Kidney epithelial cell (primary cell): Measurements from ENCODE around the gene SH2D1B. TPM values are rescaled to one million over a fixed set of nuclear protein-coding genes. Genes with fewer than 3 reads are reported as not detected.

ENCODE experiments used
- DNase-seq: peaks from one replicate; pipeline ENCODE4 v3.0.0-alpha.2; 2010; ENCODE audit warnings: low read depth
- H3K27me3 ChIP-seq: 2 replicates; pipeline ENCODE4 v1.6.0; 2011; ENCODE audit warnings: low read length; ENCODE audit not compliant: control insufficient read depth, insufficient read depth
- H3K36me3 ChIP-seq: 2 replicates; pipeline ENCODE4 v1.5.1; 2011; ENCODE audit warnings: low read length; ENCODE audit not compliant: control insufficient read depth, insufficient read depth
- H3K4me3 ChIP-seq: 2 replicates; pipeline ENCODE4 v1.5.1; 2011; ENCODE audit warnings: low read depth, mild to moderate bottlenecking, control low read depth, low read length
- total RNA-seq: library from RNA; depleted of rRNA; stranded (reverse); fragments of >200 nt; gene quantifications from 2 replicates; pipeline ENCODE4 v1.2.3, GENCODE V29; 2015
- TF ChIP-seq, protein P1 (sequence below): IDR thresholded peaks from 2 replicates; pipeline ENCODE4 v1.5.1; 2011; ENCODE audit warnings: mild to moderate bottlenecking, moderate library complexity, low read length, control low read depth, inconsistent platforms; ENCODE audit not compliant: insufficient read depth, poor library complexity, severe bottlenecking

The SH2D1B gene
- total RNA-seq, 1 donor from 2014 or later = not detected

DNA sequence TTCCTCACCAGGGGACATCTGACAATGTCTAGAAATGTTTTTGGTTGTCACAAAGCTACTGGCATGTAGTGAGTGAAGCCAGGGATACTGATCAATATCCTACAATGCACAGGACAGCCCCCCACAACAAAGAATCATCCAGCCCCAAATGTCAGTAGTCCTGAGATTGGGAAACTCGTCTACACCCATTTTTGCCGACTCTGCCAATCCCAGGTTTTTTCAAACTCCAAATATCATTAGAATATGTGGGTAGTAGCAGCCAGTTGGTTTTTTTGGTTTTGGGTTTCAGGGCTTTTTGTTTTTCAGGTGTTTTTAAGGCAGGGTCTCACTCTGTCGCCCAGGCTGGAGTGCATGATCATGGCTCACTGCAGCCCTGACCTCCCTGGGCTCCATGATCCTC is 41.2 kb downstream of the SH2D1B start:
- no peak overlapping the region for H3K4me3 ChIP-seq

DNA sequence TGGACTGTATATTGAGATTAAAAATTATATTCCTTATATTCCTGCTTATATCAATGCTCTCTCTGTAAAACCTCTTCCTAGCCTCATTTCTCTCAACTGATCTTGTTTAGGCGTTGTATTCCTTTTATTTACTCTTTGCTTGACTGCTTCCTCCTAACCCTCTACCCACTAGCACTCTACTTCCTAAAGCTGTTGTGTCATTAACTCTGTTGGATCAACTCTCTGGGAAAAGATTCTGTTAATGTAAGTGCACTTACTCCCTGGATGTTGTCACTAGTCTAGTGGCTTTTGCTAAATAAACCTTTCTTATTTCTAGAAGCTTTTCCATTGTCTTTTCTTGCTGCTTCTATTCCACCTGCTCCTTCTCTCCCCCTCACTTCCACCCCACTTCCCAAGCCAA is 41.8 kb downstream of the SH2D1B start:
- Histone ChIP-seq H3K4me3 (no peak overlapping the region), H3K36me3 (no peaks in the 10 kb centered on the region), H3K27me3 (no peaks in the 10 kb centered on the region)
- TF ChIP-seq, protein P1, sequence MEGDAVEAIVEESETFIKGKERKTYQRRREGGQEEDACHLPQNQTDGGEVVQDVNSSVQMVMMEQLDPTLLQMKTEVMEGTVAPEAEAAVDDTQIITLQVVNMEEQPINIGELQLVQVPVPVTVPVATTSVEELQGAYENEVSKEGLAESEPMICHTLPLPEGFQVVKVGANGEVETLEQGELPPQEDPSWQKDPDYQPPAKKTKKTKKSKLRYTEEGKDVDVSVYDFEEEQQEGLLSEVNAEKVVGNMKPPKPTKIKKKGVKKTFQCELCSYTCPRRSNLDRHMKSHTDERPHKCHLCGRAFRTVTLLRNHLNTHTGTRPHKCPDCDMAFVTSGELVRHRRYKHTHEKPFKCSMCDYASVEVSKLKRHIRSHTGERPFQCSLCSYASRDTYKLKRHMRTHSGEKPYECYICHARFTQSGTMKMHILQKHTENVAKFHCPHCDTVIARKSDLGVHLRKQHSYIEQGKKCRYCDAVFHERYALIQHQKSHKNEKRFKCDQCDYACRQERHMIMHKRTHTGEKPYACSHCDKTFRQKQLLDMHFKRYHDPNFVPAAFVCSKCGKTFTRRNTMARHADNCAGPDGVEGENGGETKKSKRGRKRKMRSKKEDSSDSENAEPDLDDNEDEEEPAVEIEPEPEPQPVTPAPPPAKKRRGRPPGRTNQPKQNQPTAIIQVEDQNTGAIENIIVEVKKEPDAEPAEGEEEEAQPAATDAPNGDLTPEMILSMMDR = no peak
- no peak for DNase-seq

More for the DNA sequence above, 41.2 kb downstream of the SH2D1B start:
- Histone ChIP-seq H3K36me3 (no peaks in the 10 kb centered on the region), H3K27me3 (no peaks in the 10 kb centered on the region)
- no peak for DNase-seq
- TF ChIP-seq, protein P1 = no peak

DNA sequence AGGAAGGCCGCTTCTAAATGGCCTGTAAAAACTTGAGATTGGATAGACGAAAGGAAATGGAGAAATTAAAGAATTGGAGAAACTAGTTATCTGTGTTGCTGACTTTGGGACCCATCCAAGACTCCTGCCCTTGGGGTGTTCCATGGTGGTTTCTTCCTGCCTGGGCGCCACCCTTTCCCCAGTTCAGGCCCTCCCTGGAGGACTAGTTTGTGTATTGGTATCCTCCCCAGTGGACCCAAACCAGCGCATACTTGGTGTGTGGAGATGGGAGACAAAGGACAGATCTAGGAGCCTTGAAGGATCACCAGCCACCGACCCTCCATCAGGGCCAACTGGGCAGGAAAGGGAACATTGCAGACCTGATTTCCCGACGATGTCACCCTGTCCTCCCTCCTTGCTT is 42.4 kb downstream of the SH2D1B start:
- Histone ChIP-seq H3K4me3 (no peak overlapping the region), H3K27me3 (no peaks in the 10 kb centered on the region), H3K36me3 (no peaks in the 10 kb centered on the region)
- TF ChIP-seq, protein P1 = no peak
- DNase-seq = no peak

DNA sequence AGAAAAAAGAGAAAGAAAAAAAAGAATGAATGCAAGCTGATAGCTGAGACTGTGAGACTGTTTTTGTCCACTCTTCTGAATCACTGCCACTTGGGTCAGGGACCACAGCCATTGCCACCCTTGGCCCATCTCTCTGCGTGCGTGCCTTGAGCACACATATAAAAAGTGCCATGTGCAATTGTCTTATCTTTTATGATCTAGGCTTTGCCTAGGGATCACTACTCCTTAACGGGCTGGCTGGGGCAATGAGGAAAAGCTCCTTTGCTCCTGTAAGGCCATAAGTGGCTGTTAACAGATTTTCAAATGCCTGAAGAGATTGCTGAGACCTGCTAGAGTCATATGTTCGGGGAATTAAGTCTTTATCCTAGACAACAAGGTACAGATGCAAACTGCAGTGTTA is 43.5 kb downstream of the SH2D1B start:
- H3K4me3 ChIP-seq = no peak overlapping the region
- no peak for DNase-seq
- no peaks in the 10 kb centered on the region for H3K36me3 ChIP-seq
- H3K27me3 ChIP-seq = no peaks in the 10 kb centered on the region
- TF ChIP-seq, protein P1 = no peak

GRCh38 chr1:162367772-162368171 is 44.2 kb downstream of the SH2D1B start:
- TF ChIP-seq, protein P1 = no peak
- Histone ChIP-seq H3K4me3 (no peak overlapping the region), H3K27me3 (no peaks in the 10 kb centered on the region), H3K36me3 (no peaks in the 10 kb centered on the region)
- no peak for DNase-seq

DNA sequence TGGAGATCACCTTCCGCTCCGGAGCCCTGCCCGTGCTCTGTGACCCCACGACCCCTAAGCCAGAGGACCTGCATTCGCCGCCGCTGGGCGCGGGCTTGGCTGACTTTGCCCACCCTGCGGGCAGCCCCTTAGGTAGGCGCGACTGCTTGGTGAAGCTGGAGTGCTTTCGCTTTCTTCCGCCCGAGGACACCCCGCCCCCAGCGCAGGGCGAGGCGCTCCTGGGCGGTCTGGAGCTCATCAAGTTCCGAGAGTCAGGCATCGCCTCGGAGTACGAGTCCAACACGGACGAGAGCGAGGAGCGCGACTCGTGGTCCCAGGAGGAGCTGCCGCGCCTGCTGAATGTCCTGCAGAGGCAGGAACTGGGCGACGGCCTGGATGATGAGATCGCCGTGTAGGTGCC is 44.9 kb downstream of the SH2D1B start:
- H3K27me3 ChIP-seq = no peaks in the 10 kb centered on the region
- H3K4me3 ChIP-seq = no peak overlapping the region
- TF ChIP-seq, protein P1 = no peak
- H3K36me3 ChIP-seq = no peaks in the 10 kb centered on the region
- no peak for DNase-seq
